Lower lobe of right lung (tissue), 2 donors: ENCODE measurements around the gene CXCL13. TPM values are rescaled to one million over a fixed set of nuclear protein-coding genes. Genes with fewer than 3 reads are reported as not detected.
"Not testable (repeated sequence)": the region's sequence is repeated elsewhere in the genome, so short reads cannot be mapped to it uniquely, and the experiment has no call there.

Experiments used
- ATAC-seq, 2 donors: fragments of 200-7000 bp; cut with Tn5 transposase; one replicate each; pipeline ENCODE4 v1.9.1; 2020 to 2022; ENCODE audit warnings: mild to moderate bottlenecking in 2 of 2, moderate library complexity in 2 of 2
- DNase-seq: peaks from one replicate; pipeline ENCODE4 v3.0.0-alpha.2; 2020
- H3K27ac ChIP-seq: fragments of 200-600 bp; one replicate; pipeline ENCODE4 v1.8.0; 2022
- H3K27me3 ChIP-seq: fragments of 200-600 bp; one replicate; pipeline ENCODE4 v1.8.0; 2022; ENCODE audit warnings: low read depth
- H3K36me3 ChIP-seq: fragments of 200-600 bp; one replicate; pipeline ENCODE4 v1.8.0; 2022; ENCODE audit warnings: mild to moderate bottlenecking
- H3K4me1 ChIP-seq: fragments of 200-600 bp; one replicate; pipeline ENCODE4 v1.8.0; 2022
- H3K4me3 ChIP-seq: fragments of 200-600 bp; one replicate; pipeline ENCODE4 v1.8.0; 2022; ENCODE audit warnings: mild to moderate bottlenecking
- H3K9me3 ChIP-seq: fragments of 200-600 bp; one replicate; pipeline ENCODE4 v1.8.0; 2022
- intact Hi-C: fragments of 100-400 bp; cut with DNase I; formaldehyde crosslinking; loops from one replicate; pipeline ENCODE4 v1.11.0; 2022
- total RNA-seq: library from RNA; stranded (reverse); fragmentation: NEBNext Ultra II Directional; extraction: Animal tissue kit (Norgen Biotek cat#: 25700); gene quantifications from one replicate; pipeline ENCODE4 v1.2.1, GENCODE V29; 2021
- TF ChIP-seq, protein P1 (sequence below): fragments of 200-600 bp; IDR thresholded peaks from one replicate; pipeline ENCODE4 v1.8.0; 2022; ENCODE audit warnings: antibody characterized with exemption, mild to moderate bottlenecking
- donor health status: DM: no; HTN: yes; CAD: no; lungs with severe emphysema.

CXCL13 gene
- total RNA-seq, 1 donor from 2014 or later, result not detected

DNA sequence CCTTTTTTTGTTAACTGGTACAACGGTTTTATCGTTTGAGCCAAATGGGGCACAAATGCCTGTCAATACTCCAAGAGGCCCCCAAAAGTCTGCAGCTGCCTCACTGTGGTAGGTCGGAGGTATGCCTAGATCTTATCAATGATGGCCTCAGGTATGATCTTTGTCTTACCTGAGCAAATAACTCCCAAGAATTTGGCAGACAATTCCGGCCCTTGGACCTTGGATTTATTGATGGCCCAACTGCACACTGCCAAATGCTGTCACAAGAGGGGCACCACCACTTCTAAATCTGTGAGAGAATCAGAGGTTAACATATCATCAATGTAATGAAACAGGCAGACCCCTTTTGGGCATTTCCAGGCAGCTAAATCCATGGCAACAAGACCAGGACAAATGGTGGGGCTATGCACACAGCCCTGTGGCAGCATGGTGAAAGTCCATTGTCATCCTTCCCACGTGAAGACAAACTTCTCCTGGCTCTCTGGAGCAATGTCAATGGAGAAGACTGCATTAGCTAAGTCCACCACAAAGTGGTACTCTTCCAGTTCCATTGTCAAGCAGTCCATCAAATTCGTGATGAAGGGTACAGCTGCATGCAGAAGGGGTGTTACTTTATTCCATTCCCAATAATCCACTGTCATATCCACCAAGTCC is 28.6 kb downstream of the CXCL13 start:
- H3K27me3 ChIP-seq, result no peaks in the 10 kb centered on the region
- TF ChIP-seq, protein P1, sequence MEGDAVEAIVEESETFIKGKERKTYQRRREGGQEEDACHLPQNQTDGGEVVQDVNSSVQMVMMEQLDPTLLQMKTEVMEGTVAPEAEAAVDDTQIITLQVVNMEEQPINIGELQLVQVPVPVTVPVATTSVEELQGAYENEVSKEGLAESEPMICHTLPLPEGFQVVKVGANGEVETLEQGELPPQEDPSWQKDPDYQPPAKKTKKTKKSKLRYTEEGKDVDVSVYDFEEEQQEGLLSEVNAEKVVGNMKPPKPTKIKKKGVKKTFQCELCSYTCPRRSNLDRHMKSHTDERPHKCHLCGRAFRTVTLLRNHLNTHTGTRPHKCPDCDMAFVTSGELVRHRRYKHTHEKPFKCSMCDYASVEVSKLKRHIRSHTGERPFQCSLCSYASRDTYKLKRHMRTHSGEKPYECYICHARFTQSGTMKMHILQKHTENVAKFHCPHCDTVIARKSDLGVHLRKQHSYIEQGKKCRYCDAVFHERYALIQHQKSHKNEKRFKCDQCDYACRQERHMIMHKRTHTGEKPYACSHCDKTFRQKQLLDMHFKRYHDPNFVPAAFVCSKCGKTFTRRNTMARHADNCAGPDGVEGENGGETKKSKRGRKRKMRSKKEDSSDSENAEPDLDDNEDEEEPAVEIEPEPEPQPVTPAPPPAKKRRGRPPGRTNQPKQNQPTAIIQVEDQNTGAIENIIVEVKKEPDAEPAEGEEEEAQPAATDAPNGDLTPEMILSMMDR, result no peak
- no peaks in the 10 kb centered on the region for H3K4me1 ChIP-seq
- H3K27ac ChIP-seq, result no peak overlapping the region
- H3K4me3 ChIP-seq, result no peak overlapping the region
- no peaks in the 10 kb centered on the region for H3K36me3 ChIP-seq
- ATAC-seq, result no peak
- DNase-seq, result no peak
- no peaks in the 10 kb centered on the region for H3K9me3 ChIP-seq
- intact Hi-C loops, result no loop called here

DNA sequence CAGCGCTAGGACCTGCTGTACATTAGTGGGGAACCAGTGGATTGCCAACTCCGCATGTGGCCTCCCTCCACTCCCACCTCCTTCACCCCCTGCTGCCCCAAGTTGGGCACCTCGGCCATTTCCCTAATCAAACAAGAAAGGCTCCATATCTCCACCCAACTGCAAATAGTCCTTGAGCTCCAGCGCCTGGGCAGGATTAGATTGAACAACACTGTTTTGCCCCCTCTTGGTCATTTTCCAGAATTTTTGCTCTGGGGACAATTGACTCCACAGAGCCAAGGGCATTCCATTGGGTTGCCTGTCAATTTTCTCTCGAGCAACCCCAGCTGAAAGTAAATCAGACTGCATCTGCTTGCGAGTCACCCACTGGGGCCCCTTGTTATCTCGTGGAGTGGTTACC is 29.6 kb downstream of the CXCL13 start:
- ATAC-seq, result no peak
- Histone ChIP-seq H3K4me3 (no peak overlapping the region), H3K27ac (no peak overlapping the region), H3K36me3 (no peaks in the 10 kb centered on the region), H3K9me3 (no peaks in the 10 kb centered on the region), H3K4me1 (no peaks in the 10 kb centered on the region), H3K27me3 (no peaks in the 10 kb centered on the region)
- intact Hi-C loops, result no loop called here
- DNase-seq, result no peak
- TF ChIP-seq, protein P1, result no peak

DNA sequence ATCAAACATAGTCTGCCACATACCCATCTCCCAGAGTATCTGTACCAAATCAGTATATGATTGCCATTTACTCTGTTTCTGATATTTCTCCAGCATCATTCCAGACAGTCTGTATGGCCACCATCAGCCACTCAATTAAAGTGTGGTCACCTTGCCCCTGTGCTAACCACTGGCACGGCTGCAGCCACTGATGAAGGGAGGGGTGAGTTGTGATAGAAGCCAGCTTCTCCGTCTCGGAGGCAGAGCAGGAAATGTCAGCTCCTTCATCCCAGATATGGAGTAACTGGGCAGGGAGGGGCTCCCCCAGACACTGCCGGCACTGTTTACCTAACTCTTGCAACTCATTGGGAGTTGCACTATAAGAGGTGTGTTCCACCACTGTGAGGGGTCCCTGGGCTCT is 30.3 kb downstream of the CXCL13 start:
- H3K27ac ChIP-seq, result no peak overlapping the region
- intact Hi-C loops, result no loop called here
- H3K9me3 ChIP-seq, result no peaks in the 10 kb centered on the region
- ATAC-seq (no peak), DNase-seq (no peak)
- no peaks in the 10 kb centered on the region for H3K36me3 ChIP-seq
- no peaks in the 10 kb centered on the region for H3K27me3 ChIP-seq
- H3K4me3 ChIP-seq, result no peak overlapping the region
- H3K4me1 ChIP-seq, result no peaks in the 10 kb centered on the region
- TF ChIP-seq, protein P1, result no peak

DNA sequence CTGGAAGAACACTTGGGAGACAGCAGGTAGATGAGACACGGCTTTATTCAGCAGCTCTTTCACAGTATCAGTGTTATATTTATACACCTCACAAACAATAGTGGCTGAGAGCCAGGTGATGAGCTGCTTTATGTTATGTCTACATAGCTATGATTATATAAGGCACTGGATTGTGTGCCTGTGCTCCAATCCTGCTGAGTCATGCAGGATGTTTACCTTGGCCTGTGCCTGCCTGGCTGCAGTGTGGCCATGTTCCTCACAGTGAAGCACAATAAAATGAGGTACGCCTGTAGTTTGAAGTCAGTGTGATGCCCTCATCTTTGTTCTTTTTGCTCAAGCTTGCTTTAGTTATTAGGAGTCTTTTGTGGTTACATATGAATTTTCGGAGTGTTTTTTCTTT is 31.3 kb downstream of the CXCL13 start:
- H3K9me3 ChIP-seq, result no peaks in the 10 kb centered on the region
- DNase-seq (no peak), ATAC-seq (no peak)
- TF ChIP-seq, protein P1, result no peak
- intact Hi-C loops, result no loop called here
- no peaks in the 10 kb centered on the region for H3K4me1 ChIP-seq
- H3K36me3 ChIP-seq, result no peaks in the 10 kb centered on the region
- no peak overlapping the region for H3K4me3 ChIP-seq
- no peak overlapping the region for H3K27ac ChIP-seq
- H3K27me3 ChIP-seq, result no peaks in the 10 kb centered on the region

DNA sequence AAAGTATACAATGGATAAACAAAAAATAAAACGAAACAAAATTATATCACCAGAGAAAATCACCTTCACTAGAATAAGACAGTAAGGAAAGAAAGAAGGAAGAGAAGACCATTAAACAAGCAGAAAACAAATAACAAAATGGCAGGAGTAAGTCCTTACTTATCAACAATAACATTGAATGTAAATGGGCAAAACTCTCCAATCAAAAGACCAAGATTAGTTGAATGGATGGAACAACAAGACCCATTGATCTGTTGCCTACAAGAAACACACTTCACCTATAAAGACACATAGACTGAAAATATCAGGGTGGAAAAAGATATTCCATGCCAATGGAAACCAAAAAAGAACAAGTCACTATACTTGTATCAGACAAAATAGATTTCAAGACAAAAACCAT is 38.4 kb downstream of the CXCL13 start:
- DNase-seq, H3K36me3 ChIP-seq, ATAC-seq, H3K4me1 ChIP-seq, H3K27me3 ChIP-seq, H3K27ac ChIP-seq, intact Hi-C loops, H3K4me3 ChIP-seq: not testable (repeated sequence)
- peaks cover 18% of the 10 kb centered on the region for H3K9me3 ChIP-seq

DNA sequence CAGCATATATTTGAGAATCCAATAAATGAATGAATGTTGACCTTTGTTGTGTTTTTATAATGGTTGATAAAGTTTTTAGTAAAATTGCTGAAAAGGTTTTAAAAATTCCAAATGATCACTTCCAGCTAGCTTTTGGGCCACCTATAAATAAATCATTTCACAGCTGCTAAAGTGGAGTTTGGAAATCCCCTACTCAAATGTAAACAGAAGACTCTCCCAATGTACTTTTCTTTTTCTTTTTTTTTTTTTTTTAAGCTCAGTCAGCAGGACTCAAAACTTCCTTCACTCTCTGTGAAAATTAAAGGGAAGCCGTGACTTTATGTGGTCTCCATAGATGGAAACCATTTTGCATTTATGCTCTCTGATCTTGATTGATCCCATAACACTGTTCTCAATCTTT is 45.2 kb downstream of the CXCL13 start:
- H3K27me3 ChIP-seq, result no peaks in the 10 kb centered on the region
- H3K27ac ChIP-seq, result no peak overlapping the region
- H3K4me1 ChIP-seq, result no peaks in the 10 kb centered on the region
- TF ChIP-seq, protein P1, result no peak
- H3K36me3 ChIP-seq, result no peaks in the 10 kb centered on the region
- ATAC-seq (no peak), DNase-seq (no peak)
- H3K9me3 ChIP-seq, result peaks cover 14% of the 10 kb centered on the region
- H3K4me3 ChIP-seq, result no peak overlapping the region
- intact Hi-C loops, result no loop called here
